IPS-11a (cell line): Measurements from ENCODE around the gene TTLL12.

Experiments used
- H3K4me3 ChIP-seq: one replicate; pipeline ENCODE4 v1.5.1; 2013; ENCODE audit warnings: low read depth, low read length, control low read depth

Gene TTLL12

DNA sequence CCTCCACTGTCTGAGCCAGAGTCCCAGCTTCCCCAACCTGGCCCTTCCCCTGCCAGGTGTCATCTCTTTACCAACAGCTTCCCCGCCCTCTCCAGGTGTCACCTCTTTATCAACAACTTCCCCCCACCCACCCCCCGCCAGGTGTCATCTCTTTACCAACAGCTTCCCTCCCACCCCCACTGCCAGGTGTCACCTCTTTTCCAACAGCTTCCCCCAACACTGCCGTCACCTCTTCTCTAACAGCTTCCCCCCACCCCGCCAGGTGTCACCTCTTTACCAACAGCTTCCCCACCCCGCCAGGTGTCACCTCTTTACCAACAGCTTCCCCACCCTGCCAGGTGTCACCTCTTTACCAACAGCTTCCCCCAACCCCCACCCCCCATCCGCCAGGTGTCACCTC lies 29.8 kb upstream of the TTLL12 start:
- H3K4me3 ChIP-seq: no peak overlapping the region

DNA sequence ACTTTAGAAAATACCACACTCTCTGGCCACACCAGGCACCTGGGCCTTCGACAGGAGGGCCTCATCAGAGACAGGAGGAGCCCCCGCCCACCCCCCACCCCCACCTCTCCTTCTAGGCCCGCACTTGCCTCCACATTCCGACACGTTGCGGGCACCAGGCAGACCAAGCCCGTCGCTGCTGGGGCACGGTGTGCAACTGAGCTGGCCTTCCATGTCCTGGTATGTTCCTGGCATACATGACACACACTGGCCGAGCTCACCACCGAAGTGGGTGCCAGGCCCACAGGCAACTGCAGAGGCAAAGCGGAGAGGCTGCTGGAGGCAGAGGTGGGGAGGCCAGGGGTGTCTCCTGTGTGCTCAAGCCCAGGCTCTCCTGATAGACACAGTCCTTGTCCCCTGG lies 27.0 kb upstream of the TTLL12 start:
- H3K4me3 ChIP-seq: no peak overlapping the region

DNA sequence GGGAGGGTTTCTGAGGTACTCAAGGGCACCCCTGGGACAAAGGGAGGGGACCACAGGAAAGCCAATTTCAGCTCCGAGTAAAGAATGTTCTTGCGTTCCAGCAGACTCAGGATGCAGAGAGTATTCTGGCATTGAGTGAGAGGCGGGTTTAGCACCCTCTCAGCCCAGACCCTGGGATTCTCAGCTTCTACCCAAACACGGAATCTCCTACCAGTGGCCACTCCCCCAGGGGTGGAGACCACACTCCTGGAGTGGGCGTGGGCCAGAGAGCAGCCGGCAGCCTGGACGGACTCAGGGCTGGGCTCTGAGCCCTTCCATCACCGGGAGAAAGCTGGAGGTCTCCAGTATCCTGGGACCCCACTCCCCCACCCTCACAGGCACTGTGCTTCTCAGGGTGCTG lies 26.1 kb upstream of the TTLL12 start:
- H3K4me3 ChIP-seq: no peak overlapping the region

DNA sequence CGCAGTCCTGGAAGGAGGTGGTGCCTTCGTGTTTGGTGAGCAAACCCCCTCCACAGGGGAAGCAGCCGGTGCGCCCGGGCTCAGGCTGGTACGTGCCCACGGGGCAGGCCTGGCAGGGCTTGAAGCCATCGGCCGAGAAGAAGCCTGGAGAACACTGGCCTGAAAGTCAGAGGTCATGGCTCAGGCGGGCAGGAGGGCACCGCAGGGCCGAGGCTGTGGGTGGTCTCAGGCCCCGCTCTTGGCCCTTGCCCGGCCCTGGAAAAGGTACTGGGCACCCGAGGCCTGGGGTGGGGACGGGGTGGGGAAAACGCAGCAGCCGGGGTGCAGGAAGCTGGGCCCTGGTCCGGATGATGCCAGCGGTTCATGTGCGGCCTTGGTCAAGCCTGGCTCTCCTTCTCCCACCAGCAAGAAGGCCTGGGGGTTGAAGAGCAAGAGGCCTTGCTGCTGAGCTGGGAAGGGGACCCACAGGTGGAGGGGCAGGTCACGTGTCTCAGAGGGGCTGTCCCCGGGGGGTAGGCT lies 25.6 kb upstream of the TTLL12 start:
- no peak overlapping the region for H3K4me3 ChIP-seq

DNA sequence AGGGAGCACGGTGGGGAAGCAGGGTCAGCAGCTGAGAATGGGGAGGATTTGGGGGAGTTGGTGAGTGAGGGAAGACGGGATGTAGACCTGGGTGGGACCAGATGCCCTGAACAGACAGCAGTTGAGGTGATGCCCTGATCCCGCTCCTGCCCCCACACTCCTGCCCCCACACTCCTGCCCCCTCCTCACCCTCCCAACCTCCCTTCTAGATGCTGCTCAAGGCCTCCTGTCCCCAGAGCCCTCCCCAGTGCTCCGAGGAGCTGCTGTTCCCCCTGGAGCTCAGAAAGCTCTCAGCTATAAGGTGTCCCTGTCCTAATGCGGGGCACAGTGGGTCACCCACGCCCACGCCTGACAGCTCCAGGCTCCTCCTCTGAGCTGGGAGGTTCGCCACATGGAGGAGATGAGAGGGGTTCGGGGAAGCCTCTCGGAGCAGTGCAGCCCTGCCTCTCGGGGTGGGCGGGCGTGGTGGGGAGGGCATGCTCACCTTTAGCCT lies 25.1 kb upstream of the TTLL12 start:
- no peak overlapping the region for H3K4me3 ChIP-seq

DNA sequence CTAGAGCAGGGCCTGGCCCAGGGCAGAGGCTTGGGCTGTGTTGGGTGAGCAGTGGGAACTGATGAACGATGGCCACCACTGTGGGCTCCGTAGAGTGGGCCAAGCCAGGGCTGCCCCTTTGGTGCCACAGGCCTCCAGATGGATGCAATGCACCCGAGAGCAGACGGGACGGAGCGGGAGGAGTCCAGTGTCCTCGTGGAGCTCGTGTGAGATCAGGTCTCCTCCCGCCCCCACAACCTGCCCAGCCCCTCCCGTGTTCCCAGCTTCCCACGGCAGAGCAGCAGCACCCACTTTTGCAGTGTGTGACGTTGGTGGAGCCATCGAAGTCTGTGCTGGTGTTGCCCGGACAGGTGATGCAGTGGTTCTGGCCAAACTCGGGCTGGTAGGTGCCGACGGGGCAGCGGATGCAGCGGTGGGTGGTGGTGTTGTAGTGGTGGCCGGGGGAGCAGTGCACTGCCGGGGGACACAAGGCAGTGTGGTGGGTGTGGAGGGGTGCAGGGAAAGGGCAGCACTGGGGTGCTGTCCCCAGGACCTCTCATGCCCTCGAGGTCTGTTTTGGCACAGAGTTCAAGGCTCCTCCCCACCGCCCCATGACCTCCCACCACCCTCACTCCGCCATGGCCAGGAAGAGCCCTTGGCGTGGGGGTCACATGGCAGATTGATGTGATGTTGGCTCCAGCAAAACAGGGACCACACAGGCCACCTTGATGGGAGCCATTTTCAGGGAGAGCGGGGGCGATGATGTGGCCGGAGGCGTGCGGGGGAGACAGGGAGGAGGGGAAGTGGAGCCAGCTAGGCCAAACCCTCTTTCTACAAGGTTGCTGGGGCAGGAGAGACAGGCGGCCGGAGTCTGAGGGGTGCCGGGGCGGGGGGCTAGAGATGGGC lies 23.9 kb upstream of the TTLL12 start:
- H3K4me3 ChIP-seq: no peak overlapping the region

DNA sequence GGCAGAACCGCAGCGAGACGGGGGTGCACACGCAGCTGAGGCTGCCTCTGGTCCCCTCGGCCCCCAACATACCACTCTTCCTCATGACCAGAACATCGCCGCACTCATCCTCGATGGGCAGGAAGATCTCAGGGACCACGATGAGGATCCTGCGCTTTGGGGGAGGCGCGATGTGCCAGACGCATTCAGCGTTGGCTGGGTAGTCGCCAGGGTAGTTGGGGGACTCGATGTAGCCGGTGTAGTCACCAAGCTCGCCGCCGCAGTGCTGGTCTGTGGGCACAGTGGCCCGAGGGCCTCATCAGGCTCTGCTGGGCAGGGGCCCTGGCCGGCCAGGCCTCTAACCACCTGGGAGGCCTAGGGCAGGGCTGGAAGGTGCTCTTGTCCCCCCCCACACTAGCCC lies 23.0 kb upstream of the TTLL12 start:
- H3K4me3 ChIP-seq: no peak overlapping the region

DNA sequence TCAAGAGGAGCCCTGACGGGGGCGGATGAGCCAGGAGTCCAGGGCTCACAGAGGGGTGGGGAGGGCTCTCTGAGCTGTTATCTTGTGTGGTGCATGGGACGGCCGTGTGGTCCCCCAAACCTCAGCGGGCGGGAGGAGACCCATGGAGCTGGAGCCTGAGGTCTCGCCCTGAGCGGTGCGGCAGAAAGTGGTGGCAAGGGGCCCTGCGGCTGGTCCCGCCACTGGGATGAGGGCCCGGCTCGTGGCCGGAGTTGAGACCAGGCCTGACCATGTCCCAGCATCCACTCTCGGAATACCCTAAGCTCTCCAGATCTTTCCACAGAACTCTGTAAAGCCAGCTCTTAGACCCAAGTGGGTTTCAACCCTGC lies 22.6 kb upstream of the TTLL12 start:
- no peak overlapping the region for H3K4me3 ChIP-seq

DNA sequence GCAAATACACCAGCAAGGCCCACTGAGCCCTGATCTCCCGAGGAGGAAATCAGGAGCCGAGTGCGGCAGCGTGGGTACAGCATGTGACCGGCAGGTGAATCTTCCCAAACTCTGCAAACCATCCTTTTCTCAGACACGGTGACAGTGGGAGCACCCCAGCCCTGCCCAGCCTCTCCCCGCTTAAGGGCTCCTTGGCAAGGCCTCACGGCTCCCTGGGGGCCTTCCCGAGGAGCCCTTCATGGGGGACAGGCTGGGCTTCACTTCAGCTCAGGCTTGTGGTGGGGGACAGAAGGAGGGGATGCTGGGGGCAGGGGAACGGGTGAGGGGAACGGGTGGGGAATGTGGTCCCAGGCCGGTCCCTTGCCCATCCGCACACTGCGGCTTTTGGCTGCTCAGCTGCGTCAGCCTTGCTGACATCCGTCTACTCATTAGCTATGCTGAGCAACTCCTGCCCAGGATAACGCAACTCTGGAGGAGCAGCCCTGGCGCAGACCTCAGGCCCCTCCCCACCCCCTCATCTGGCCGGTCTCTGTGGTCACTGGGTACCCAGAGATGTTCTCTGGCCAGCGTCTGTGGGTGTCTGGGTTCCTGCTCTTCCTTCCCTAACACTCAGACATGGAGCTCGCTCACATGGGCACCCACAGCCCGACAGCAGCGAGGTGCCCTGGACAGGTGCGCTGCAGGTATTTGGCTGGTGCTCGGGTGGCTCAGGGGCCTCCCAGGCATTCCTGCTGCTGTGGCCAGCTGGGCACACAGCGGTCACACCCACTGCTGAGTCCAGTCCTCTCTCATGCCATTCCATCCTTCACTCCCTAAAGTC lies 22.0 kb upstream of the TTLL12 start:
- no peak overlapping the region for H3K4me3 ChIP-seq

DNA sequence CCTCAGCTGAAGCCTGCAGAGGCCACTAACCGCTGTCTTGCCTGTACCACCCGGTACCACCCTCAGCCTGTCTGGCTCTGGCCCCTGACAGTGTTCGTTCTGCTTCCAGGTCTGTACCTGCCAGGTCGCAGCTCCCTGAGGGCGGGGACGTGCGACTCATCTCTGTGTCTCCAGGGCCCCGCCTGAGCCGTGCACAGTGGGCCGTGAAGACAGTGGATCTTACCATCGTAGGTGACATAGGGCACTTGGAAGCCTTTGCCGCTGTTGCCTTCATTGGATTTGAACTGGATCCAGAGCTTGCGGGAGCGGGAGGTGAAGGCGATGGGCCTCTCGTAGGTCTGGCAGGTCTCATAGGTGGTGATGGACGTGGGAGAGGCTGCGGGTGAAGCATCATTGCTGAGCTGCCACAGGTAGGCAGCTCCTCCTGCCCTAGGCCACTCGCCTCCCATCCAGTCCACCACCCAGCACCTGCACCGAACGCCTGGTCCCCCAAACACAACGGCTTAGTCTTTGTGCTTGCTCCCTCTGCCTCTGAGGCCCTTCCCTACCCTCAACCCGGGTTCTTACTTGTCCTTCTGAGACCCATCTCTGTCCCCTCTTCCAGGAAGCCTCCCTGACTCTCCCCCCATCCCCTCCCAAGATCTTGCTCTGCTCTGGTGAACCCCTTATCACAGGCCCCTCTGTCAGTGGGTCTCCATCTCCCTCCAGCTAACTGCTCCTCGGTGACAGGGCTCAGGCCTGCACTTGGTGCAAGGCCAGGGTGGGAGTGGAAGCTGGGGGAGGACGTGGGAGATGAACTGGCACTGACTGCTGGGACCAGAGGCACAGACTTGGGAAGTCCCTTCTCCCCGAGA lies 21.1 kb upstream of the TTLL12 start:
- no peak overlapping the region for H3K4me3 ChIP-seq

DNA sequence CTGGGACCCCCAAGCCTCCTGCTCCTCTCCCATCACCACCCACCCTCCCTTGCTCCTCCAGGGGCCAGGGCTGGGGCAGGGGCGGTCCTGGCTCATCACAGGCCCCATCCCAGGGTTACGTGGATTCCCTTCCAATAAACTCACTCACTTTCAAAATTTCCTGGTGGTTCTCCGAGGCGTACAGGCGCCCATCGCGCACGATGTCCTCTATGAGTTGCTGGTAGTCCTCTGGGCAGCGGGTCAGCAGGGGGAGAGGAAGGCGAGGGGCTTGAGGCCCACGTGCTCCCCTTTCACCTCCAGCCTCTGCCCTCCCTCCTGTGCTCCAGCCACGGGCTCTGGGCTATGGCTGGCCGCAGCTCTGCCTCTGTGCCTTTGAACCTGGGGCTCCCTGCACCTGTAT lies 20.5 kb upstream of the TTLL12 start:
- no peak overlapping the region for H3K4me3 ChIP-seq

DNA sequence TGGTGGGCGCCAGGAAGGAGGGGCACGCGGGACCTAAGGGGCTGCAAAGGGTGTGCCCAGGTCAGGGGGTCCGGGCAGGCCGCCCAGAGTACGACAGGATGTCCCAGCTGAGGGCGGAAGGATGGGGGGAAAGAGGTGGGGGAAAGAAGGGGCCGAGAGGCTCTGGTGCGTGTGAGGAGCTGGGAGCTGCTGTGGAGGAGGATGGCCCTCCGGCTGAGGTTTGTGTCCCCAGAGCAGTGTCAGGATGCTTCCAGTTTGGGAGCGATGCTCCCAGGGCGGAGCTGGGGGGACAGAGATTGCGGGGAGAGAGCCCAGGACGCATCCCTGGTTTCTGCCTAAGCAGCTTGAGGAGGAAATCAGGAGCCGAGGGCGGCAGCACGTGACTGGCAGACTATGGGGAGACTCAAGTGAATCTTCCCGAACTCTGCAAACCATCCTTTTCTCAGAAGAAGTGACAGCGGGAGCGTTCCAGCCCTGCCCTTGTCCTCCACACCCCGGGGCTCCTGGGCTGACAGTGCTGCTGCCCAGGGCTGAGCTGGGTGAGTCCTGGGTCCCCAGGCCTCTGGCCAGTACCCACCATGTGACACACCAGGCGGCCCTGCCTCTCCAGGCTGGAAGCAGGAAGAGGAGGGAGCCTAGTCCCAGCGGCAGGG lies 19.7 kb upstream of the TTLL12 start:
- H3K4me3 ChIP-seq: no peak overlapping the region

DNA sequence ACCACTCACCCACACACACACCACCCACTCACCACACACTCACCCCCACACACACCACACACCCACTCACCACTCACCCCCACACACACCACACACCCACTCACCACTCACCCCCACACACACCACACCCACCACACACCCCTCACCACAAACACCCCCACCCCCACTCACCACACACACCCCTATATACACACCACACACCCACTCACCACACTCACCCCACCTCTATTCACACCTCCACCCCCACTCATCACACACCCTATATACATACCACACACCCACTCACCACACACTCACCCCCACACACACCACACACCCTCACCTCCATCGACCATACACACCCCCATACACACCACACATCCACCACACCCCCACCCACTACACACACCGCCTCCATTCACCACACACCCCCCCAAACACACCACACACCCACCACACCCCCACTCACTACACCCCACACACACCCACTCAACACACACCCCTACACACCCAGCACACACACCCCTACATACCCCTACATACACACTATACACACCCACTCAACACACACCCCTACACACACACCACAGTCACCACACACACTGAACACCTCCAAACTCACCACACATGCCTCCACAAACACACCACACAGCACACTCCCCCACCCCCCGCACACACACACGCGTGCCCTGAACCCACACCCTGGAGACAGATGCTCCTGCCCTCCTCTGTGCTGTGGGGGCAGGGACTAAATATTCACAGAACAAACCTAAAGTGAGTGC lies 19.0 kb upstream of the TTLL12 start:
- H3K4me3 ChIP-seq: no peak overlapping the region

DNA sequence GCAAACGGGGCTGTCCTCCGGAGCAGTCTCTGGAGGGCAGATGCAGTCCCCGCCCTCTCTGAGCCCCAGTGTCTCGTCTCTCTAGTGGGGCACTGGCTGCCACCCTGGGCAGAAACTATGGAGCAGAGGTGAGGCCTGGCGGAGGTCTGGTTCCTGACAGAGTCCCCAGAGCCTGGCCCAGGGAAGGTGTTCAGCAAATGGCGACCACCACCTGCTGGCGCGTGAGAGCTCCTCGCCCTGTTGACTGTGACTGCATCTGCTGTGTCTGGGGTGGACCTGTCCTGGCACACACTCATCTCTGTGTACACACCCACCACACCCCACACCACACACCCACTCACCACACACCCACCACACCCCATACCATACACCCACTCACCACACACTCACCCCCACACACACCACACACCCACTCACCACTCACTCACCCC lies 18.3 kb upstream of the TTLL12 start:
- no peak overlapping the region for H3K4me3 ChIP-seq

DNA sequence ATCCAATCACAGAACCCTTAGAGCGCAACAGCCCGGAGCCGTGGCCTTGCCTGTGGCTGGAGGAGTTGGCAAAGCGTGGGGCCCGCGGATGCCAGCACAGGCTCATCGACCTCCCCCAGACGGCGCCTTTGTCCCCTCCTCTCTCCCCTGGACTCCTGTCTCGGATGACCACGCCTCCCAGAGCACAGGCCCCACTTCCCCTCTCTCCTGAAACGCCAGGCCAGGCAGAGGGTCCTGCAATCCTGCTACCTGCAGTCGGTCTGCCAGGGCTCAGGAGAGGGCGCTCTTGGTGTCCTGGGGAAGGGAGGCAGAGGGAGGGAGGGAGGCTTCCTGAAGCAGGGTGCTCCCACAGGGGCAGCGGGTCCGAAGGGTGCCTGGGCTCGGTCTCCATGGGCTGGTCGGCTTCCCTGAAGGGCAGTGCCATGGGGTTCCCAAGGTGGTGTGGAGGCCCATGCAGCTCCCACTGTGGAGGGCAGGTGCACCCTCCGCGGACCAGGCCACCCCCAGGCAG lies 16.6 kb upstream of the TTLL12 start:
- no peak overlapping the region for H3K4me3 ChIP-seq

DNA sequence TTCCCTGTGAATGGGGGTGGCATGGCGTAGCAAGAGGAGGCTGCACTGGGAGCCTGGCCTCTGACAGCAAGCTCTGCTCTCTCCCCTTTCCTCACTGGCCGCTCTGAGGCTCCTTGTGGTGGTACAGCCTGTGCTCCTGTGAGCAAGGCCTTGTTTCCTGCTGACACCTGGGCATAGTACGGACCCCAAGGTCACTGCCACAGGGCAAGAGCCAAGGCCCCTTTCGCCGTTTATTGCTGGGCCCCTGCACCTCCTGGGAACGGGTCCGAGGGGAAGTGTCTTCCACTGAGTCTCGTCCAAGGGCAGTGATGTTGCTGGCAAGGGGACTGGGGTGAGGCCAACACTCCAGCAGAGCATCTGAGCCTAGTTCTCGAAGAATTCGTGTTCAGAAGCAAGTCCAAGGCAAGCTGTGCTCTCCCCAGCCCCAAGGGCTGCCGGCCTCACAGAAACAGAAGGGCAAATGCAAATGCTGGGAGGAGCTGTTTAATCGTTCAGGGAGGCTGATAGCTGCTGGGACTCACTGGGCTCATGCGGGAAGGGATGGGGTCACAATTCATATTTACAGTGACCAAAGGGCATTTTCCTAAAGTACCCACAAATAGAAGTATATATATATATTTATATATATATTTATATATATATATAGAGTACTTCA lies 15.9 kb upstream of the TTLL12 start:
- no peak overlapping the region for H3K4me3 ChIP-seq

DNA sequence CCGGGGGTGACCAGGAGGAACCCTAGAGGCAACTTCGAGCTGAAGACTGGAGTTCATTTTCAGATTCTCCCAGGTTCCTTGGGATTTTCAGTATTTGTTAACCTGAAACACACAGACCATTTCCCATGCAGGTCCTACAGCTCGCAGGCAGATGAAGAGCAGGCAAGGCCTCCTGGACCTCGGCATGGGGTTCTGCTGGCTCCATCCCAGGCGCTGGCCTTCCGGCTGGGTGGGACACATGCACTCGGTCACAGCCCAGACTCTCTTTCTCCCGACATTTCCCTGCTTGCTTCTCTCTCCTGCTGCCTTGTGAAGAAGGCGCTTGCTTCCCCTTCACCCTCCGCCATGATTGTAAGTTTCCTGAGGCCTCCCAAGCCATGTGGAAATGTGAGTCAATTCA lies 15.4 kb upstream of the TTLL12 start:
- H3K4me3 ChIP-seq: no peak overlapping the region

DNA sequence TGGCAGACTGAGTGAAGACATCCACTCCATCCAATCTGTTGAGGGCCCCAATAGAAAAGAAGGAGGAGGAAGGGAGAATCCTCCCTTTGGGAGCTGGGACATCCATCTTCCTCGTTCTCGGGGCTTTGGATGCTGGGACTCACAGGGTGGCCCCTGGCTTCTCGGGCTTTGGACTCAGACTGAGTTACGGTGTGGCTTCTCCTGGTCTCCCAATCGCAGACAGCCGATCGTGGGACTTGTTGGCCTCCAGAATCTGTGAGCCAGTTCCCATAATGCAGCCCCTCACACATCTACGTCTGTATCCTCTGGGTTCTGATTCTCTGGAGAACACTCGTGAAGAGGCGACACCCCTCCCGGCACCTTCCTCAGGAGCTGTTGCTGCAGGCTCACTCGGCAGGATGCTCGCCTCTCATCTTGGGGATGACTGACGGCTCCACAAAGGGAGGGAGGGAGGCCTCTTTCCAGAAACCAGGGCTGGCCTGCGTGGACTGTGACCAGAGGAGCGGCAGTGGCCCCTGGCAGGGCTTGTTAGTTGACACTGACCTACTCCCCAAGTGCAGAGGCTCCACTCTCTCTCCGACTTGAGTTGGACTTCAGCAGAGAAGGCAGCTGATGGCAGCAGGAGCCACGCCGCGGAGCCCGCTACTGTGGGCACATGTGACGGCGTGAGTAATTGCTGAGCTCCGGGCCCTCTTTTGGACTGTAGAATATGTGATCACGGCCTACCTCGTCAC lies 14.7 kb upstream of the TTLL12 start:
- H3K4me3 ChIP-seq: no peak overlapping the region
